Measurements from ENCODE around the gene FAM131B.
A peak's percentile ranks its signal among the peaks of the same experiment; 100 is the strongest.

FAM131B gene

GRCh38 chr7:143320620-143321019 is 41.9 kb downstream of the FAM131B start:
- DNase-seq: no peak

- no peak for DNase-seq
Observed at GRCh38 chr7:143318661-143319060, 43.9 kb downstream of the FAM131B start.

- DNase-seq: no peak
Observed at GRCh38 chr7:143316492-143316891, 46.0 kb downstream of the FAM131B start.

DNA sequence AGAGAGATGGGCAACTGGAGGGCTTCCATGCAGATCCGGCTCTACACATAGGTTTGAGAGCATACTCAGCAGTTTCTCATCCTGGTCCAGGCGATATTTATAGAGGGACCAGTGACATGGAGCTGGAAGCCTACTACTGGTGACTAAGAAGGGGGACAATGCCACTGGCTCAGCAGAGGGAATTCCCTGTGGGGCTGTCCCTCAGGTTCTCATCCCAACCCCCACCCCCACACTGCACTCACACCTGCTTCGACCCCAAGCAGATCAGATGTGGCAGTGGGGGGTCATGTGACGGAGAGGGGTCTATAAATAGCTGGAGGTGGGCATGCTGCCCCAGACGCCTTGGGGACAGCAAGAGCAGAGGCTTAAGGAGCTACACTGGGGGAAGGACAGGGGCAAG is 46.7 kb downstream of the FAM131B start, which contains the start of gene CLCN1:
TSS of gene CLCN1 (plus strand) at position 336 of the 400 bp plus-strand sequence. CDS start 102 bp downstream, outside the sequence.
- no peak for DNase-seq

DNA sequence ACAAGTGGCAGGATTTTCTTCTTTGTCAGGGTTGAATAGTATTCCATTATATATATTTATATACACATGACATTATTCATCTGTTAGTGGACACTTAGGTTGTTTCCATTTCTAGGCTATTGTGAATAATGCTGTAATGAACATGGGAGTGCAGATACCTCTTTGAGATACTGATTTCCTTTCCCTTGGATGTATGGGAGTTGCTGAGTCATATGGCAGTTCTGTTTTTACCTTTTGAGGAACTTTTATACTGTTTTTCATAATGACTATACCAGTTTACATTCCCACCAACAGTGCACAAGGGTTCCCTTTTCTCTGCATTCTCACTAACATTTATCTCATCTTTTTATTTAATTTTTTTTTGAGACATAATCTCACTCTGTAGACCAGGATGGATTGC is 48.4 kb downstream of the FAM131B start:
- DNase-seq: no peak

DNA sequence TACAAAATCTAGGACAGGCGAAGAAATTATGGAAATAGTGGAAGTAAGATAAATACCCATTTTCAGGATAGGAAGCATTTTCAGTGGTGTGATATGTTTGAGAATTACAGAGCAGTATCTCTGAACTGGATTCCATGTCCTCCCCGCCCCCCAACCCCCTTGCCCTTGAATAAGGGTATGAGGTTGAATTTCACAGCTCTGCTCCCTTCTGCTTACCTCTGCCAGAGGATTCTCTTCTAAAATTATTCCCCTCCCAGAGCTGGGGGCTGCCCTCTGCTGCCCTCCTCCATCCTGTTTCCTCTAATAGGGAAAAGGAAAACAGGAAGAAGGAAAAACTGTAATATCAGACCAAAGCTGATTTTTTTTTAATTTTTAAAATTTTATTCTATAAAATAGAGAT is 53.9 kb downstream of the FAM131B start:
- no peak for DNase-seq

DNA sequence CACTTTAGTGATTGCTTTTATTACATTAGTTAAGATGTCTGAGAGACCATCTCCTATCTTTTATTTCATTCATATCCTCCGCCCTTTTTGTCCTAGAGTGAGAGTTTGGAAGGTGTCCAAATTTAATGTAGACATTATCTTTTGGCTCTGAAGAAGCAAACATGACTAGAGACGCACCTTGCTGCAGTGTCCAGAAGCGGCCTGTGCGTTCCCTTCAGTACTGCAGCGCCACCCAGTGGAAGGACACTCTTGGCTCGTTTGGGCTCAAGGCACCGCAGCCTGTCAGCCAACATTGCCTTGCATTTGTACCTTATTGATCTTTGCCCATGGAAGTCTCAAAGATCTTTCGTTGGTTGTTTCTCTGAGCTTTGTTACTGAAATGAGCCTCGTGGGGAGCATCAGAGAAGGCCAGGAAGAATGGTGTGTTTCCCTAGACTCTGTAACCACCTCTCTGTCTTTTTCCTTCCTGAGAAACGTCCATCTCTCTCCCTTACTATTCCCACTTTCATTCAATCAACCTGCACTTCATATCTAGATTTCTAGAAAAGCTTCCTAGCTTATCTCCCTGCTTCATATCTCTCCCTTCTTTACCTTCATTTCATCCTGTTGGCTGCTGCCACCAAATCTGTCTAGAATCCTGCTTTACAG is 57.0 kb downstream of the FAM131B start:
- peak; percentile 63 to 75 for DNase-seq

GRCh38 chr7:143304938-143305337 is 57.6 kb downstream of the FAM131B start:
- DNase-seq: no peak

DNA sequence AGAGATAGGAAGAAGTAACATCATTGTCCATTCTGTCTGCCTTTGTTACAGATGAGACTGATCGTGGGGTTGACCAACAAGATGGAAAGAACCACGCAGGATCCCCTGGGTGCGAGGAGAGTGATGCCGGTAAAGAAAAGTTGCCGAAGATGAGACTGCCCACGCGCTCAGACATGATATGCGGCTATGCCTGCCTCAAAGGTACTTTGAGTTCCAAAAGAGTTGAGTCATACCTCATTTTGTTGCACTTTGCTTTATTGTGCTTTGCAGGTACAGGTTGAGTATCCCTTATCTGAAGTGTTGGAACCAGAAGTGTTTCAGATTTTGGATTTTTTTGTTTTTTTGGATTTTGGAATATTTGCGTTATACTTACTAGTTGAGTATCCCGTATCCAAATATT is 58.8 kb downstream of the FAM131B start:
- DNase-seq: no peak
